Measurements from ENCODE around the gene NFIX. TPM values are rescaled to one million over a fixed set of nuclear protein-coding genes. Genes with fewer than 3 reads are reported as not detected.

The NFIX gene
- total and polyA plus RNA-seq, 2 donors (not counting 3 experiments of a cell fraction or from before 2014, with no cell fraction given) = 9.8 to 37.7 TPM

- TF ChIP-seq EZH2 (IDR thresholded peaks at IDR 0.05; ENCODE audit: borderline replicate concordance, low read depth, low read length, severe bottlenecking) = no peak
- H3K4me1 ChIP-seq (ENCODE audit: control insufficient read depth, extremely low read depth, insufficient read depth, low read length) = peaks cover 36% of the 10 kb centered on the region
- H4K20me1 ChIP-seq (replicated peaks; ENCODE audit: control insufficient read depth, extremely low read depth, insufficient read depth, low read length) = no peaks in the 10 kb centered on the region
- CTCF ChIA-PET = interaction anchor here (1.0 to 2.4 kb wide), 4 partner anchors 8 to 68 kb away, joined by 4 to 11 read pairs (median 8); no protein-coding TSS in a partner anchor
- H3K4me2 ChIP-seq (ENCODE audit: insufficient read depth, low read length) = peak overlapping the region; percentile 70
- no TSS peak for BruUV-seq (replicated peaks)
- H3K27ac ChIP-seq (ENCODE audit: insufficient read depth, low read depth, low read length) = peak overlapping the region; percentile 38
- H3K4me3 ChIP-seq (replicated peaks in 1 of 3; ENCODE audit: insufficient read depth in 1 of 3, low read depth in 1 of 3, low read length in 3 of 3) = peak overlapping the region in 1 of 3 experiments; percentile 37
- H3K9me3 ChIP-seq (replicated peaks; ENCODE audit: control insufficient read depth, insufficient read depth, low read length) = no peaks in the 10 kb centered on the region
- H3K27me3 ChIP-seq (ENCODE audit: control insufficient read depth in 2 of 2, insufficient read depth in 2 of 2, low read length in 2 of 2) = no peaks in the 10 kb centered on the region
- DNase-seq (ENCODE audit: low read depth, low spot score) (peak; percentile 27), FAIRE-seq (peak; percentile 31)
- POLR2A ChIA-PET = interaction anchor here (0.7 kb wide), 1 partner anchor 28 kb away, joined by 5 read pairs; no protein-coding TSS in a partner anchor
- no peaks in the 10 kb centered on the region for H3K36me3 ChIP-seq (ENCODE audit: control insufficient read depth in 2 of 2, extremely low read depth in 1 of 2, insufficient read depth in 2 of 2, low read length in 2 of 2)
- peak overlapping the region; percentile 52 for H3K9ac ChIP-seq (replicated peaks; ENCODE audit: extremely low read depth, insufficient read depth, low read length)
- peak overlapping the region; percentile 78 for H2AFZ ChIP-seq (ENCODE audit: low read depth, low read length)
- no peaks in the 10 kb centered on the region for H3K9me1 ChIP-seq (replicated peaks; ENCODE audit: control insufficient read depth, extremely low read depth, insufficient read depth, low read length)
- intact Hi-C loops (cut with micrococcal nuclease) (no loop called here), dilution Hi-C loops (cut with MboI; ENCODE audit: extremely low pct_ligation_motif_present, low sequenced_read_pairs) (no loop called here)
- no peaks in the 10 kb centered on the region for H3K79me2 ChIP-seq (ENCODE audit: control insufficient read depth, insufficient read depth, low read length)
Observed at GRCh38 chr19:13025819-13026456, 30.7 kb downstream of the NFIX start.

DNA sequence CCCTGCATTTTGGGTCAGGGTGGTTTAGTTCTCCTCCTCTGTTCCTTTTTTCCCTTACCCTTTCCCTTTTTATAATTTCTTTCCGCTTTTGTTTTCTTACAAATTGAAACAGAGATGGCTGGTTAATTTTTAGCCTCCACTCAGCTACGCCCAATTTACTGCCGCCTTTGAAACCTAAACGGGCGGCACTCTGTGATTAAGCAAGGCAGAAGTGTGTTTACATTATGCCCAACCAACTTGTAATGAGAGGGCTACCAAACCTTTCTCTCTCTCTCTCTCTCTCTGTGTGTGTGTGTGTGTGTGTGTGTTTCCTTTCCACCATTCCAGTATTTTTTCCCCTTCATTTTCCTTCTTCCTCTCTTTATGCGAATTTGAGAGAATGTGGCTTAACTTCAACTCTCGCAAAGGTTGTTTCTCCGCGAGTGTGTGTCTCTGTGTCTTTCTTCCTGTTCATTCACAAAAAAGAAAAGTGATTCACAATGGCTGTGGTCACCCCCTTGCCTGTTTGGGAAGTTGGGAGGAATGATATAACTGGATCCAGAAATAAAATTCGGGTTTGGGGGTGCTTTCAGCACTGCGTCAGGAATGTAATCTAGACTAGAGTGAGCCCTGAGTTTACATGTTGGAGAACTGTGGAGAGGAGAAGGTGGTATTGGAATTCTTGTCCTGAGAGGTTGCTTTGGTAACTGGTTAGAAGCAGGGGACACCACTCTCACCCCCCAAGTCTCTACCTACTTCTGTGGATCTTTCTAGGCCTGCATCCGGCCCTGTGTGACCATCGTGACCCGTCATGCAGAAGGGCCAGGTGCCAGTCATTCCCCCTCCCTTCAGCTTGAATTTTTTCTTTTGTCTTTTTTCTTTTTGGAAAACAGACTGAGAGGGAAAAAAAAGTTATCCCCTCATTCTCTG is 31.4 kb downstream of the NFIX start:
- Histone ChIP-seq H3K9me3 (replicated peaks; ENCODE audit: control insufficient read depth, insufficient read depth, low read length) (no peaks in the 10 kb centered on the region), H3K9ac (replicated peaks; ENCODE audit: extremely low read depth, insufficient read depth, low read length) (peak overlapping the region; percentile 52), H4K20me1 (replicated peaks; ENCODE audit: control insufficient read depth, extremely low read depth, insufficient read depth, low read length) (no peaks in the 10 kb centered on the region), H3K9me1 (replicated peaks; ENCODE audit: control insufficient read depth, extremely low read depth, insufficient read depth, low read length) (no peaks in the 10 kb centered on the region), H3K36me3 (ENCODE audit: control insufficient read depth in 2 of 2, extremely low read depth in 1 of 2, insufficient read depth in 2 of 2, low read length in 2 of 2) (no peaks in the 10 kb centered on the region), H3K79me2 (ENCODE audit: control insufficient read depth, insufficient read depth, low read length) (no peaks in the 10 kb centered on the region), H3K4me2 (ENCODE audit: insufficient read depth, low read length) (peak overlapping the region; percentile 70), H2AFZ (ENCODE audit: low read depth, low read length) (peak overlapping the region; percentile 78), H3K4me3 (replicated peaks in 1 of 3; ENCODE audit: insufficient read depth in 1 of 3, low read depth in 1 of 3, low read length in 3 of 3) (peak overlapping the region in 1 of 3 experiments; percentile 37), H3K27ac (ENCODE audit: insufficient read depth, low read depth, low read length) (peak overlapping the region; percentile 38), H3K4me1 (ENCODE audit: control insufficient read depth, extremely low read depth, insufficient read depth, low read length) (peaks cover 36% of the 10 kb centered on the region), H3K27me3 (ENCODE audit: control insufficient read depth in 2 of 2, insufficient read depth in 2 of 2, low read length in 2 of 2) (no peaks in the 10 kb centered on the region)
- BruUV-seq (replicated peaks) = no TSS peak
- DNase-seq (ENCODE audit: low read depth, low spot score) (peak; percentile 64), FAIRE-seq (peak; percentile 76)
- TF ChIP-seq JUN (IDR thresholded peaks at IDR 0.05; ENCODE audit: borderline replicate concordance, insufficient read depth, insufficient read length, low read depth) = no peak
- no peak for TF ChIP-seq MYC (IDR thresholded peaks at IDR 0.05; ENCODE audit: low read depth, low read length)
- TF ChIP-seq POLR2A (IDR thresholded peaks at IDR 0.05; ENCODE audit: low read depth, low read length) = no peak
- no peak for TF ChIP-seq CTCF (IDR thresholded peaks at IDR 0.05; ENCODE audit: extremely low read depth in 1 of 2, insufficient read depth in 1 of 2, low read depth in 1 of 2, low read length in 2 of 2)
- TF ChIP-seq POLR2AphosphoS5 (IDR thresholded peaks at IDR 0.05; ENCODE audit: insufficient read depth, low read depth, low read length) = no peak
- no peak for TF ChIP-seq GATA2 (IDR thresholded peaks at IDR 0.05; ENCODE audit: insufficient read depth, insufficient read length, low read depth, low read length)
- TF ChIP-seq, protein P1, sequence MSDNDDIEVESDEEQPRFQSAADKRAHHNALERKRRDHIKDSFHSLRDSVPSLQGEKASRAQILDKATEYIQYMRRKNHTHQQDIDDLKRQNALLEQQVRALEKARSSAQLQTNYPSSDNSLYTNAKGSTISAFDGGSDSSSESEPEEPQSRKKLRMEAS (IDR thresholded peaks at IDR 0.05; ENCODE audit: insufficient read depth, insufficient read length) = no peak
- no peak for TF ChIP-seq FOS (IDR thresholded peaks at IDR 0.05; ENCODE audit: borderline replicate concordance, insufficient read depth, low read length)
- no peak for TF ChIP-seq EZH2 (IDR thresholded peaks at IDR 0.05; ENCODE audit: borderline replicate concordance, low read depth, low read length, severe bottlenecking)
- ChIA-PET POLR2A (interaction anchor here (0.7 to 1.1 kb wide), 2 partner anchors 27 to 35 kb away, joined by 5 to 8 read pairs; no protein-coding TSS in a partner anchor), CTCF (interaction anchor here (0.8 to 8.2 kb wide), 9 partner anchors 7 to 67 kb away, joined by 3 to 463 read pairs (median 6); no protein-coding TSS in a partner anchor)
- intact Hi-C loops (cut with micrococcal nuclease) (no loop called here), dilution Hi-C loops (cut with MboI; ENCODE audit: extremely low pct_ligation_motif_present, low sequenced_read_pairs) (no loop called here)

All from endothelial cell of umbilical vein (primary cell).